T-helper 1 cell (primary cell): ENCODE measurements around the gene CCNB2.
A peak's percentile ranks its signal among the peaks of the same experiment; 100 is the strongest.
"Not testable (repeated sequence)": the region's sequence is repeated elsewhere in the genome, so short reads cannot be mapped to it uniquely, and the experiment has no call there.

Source experiments
- DNase-seq, 5 donors: peaks; one replicate each; pipeline ENCODE4 v3.0.0-alpha.2; 2012 to 2020
- total RNA-seq, 4 donors: gene quantifications; one replicate each; lab custom pipeline; 2026; lab: John Stamatoyannopoulos, UW

CCNB2 gene
- 0.12 to 1.5 (median 0.50) reads per million in 4 donors for total RNA-seq

DNA sequence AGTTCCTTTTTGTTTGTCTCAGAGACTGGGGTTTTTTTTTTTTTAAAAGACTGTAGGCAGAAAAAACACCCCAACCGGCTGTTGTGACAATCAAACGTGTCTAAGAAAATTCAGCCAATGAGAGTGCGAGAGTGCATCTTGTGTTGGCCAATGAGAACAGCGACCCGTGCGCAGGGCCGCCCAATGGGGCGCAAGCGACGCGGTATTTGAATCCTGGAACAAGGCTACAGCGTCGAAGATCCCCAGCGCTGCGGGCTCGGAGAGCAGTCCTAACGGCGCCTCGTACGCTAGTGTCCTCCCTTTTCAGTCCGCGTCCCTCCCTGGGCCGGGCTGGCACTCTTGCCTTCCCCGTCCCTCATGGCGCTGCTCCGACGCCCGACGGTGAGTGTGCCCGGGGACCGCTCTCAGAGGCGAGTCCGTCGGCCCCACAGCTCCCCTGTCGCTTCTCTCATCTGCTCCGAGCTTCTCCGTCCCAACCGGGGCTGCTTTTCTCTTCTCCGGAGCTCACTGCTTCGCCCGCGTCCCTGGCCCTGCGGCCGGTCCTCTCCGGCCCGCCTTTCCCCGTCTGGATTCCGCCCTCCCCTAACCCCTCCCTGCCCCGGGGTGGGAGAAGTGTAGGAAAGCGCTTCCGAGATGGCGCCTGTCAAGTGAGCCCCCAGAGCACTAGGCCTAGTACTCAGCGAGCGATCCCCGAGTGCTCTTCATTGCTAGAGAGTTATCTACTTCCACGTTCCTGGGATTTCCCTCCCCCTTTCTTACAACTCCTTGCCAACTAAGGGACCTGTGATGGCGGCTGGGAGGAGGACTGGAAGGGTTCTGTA is at the start of gene CCNB2:
Gene CCNB2 (plus strand): TSS at position 235 of the 821 bp plus-strand sequence. CDS start 123 bp downstream, at position 358.
- DNase-seq = peak; percentile 64 to 94 (median 76)

DNA sequence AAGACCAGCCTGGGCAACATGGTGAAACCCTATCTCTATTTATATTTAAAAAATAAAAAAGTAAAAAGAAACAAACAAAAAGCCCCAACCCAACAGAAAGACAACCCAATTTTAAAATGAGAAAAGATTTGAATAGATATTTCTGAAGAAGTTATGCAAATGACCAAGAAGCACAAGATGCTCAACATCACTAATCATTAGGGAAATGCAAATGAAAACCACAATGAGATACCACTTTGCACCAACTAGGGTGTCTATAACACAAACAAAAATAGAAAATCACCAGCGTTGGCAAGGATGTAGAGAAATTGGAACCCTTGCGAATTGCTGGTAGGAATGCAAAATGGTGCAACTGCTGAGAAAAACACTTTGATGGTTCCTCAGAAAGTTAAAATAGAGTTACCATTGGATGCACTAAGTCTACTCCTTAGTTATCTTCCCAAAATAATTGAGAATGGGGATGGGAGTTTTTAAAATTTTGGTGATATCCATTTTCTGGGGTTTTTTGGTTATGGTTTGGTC is 45.8 kb upstream of the CCNB2 start:
- no peak for DNase-seq

DNA sequence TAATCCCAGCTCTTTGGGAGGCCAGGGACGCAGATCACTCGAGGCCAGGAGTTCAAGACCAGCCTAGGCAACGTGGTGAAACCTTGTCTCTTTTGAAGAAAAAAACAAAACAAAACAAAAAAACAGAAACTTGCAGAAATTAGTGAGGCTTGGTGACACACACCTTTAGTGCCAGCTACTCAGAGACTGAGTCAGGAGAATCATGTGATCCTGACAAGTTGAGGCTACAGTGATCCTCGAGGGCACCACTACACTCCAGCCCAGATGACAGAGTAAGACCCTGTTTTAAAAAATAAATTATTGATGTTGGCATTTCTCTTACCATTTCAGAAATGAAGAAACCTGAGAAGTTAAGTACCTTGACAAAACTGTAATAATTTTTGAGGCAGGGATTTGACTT is 44.6 kb upstream of the CCNB2 start:
- no peak for DNase-seq

DNA sequence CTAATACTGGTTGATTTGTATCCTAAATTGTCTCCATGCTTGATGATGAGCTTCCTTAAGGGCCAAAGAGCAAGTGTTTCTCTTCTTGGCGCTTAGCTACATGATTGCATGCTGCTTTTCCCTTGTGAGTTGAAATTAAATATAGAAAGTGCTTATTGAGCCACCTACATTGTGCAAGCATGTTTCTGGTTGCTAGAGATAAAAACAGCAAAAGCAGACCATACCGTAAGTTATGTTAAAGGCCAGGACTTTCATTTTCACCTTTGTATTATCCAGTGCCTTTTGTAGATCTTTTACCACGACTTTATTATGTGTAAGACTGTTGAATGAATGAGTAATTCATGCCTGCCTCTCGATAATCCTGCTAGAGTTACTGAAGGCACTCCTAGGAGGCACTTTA is 41.9 kb upstream of the CCNB2 start:
- DNase-seq = no peak

DNA sequence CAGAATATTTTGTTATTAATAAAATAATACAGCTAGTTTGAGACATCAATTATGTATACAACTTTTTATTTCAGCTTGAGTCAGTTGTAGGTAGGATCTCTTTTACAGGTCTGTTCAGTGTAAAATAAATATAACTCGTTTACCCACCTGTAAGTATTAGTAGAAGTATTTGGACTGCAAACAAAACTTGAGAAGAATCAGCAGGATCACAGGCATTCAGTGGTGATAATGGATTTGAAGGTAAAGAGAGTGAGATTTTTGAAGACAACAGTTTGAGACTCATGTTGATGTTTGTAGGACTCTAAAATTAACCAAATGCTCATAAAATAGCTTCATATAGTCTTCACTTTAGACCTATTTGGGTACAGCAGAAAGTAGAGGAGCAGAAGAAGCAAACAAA is 35.5 kb upstream of the CCNB2 start:
- DNase-seq = no peak

DNA sequence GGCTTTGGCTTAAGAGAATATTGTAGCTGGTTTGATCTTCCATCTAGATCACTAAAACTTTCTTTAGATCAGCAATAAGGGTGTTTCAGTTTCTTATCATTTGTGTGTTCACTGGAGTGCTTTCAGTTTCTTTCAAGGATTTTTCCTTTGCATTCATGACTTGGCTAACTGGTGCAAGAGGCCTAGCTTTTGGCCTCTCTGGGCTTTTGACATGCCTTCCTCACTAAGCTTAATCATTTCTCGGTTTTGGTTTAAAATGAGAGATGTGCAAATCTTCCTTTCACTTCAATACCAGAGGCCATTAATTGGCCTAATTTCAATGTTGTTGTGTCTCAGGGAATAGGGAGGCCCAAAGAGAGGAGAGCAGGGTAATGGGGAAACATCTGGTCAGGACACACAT is 30.3 kb upstream of the CCNB2 start:
- DNase-seq = peak in 1 of 5 donors; percentile 39

DNA sequence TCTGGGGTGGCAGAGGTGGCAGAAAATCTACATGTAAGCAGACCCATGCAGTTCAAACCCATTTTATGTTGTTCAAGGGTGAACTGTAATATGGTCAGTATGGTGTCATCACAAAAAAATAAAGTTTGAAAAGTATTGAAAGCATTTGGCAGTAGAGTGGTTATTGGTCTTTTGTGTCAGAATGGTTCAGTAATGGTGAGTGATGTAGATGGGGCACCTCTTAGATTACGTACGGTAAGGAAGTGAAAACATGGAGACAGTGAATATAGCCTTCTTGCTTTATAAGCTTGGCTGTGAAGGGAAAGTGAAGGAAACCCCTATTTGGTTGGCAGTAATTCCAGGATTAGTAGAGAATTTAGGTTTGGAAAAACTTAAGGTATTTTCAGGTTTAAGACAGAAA is 17.2 kb upstream of the CCNB2 start:
- no peak for DNase-seq

DNA sequence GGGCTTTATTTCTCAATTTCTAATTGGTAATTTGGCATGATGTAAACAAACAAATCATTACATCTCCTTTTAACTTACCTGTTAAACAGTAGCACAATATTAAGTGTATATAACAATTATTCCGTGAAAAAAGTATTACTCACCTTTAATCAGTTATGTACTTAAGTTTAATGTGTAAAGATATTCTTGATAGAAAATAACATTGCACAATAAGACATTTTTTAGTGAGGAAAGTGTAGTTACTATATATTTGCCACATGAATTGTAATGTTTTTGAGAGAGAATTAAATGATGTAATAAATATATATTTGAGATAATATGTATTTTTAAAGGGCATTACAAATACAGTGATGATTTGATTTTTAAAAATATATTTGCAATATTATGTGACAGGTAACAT is 10.9 kb upstream of the CCNB2 start:
- no peak for DNase-seq

DNA sequence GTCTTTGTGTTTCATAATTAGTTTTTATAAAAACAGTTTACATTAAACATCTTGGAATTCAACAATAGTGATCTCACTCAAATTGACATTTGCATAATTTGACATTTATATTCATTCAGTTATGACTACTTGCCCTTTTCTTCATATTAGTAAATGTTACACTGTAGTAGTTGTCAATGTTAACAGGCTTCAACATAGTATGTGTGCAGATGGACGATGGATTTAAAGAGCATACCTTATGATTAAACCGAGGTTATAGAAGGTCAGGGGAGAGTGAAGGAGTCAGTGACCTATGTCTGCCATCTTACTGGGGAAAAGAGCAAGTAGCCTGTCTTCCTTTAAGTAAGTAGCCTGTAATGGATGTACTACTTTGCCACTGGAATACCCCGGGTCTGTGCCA is 8.5 kb upstream of the CCNB2 start:
- no peak for DNase-seq

DNA sequence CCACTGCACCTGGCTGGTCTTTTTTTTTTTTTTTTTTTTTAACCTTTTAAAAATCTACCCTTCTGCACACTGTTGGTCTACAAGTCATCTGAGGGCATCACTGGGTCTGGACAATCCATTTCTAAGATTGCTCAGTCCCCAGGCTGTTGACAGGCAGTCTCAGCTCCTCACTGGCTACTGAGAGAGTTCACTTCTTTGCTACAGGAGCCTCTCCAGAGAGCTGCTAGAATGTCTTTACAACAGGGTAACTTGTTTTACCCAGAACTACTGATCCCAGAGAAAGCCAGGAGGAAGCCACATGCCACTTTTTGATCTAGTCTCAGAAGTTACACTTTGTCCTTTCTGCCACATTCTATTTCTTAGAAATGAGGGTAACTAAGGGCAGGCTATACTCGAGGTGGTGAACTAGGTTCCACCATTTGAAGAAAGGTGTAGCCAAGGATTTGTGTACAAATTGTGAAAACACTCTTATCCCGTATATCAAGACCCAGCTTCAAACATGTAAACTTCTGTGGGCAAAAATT is 5.7 kb upstream of the CCNB2 start:
- DNase-seq = no peak

DNA sequence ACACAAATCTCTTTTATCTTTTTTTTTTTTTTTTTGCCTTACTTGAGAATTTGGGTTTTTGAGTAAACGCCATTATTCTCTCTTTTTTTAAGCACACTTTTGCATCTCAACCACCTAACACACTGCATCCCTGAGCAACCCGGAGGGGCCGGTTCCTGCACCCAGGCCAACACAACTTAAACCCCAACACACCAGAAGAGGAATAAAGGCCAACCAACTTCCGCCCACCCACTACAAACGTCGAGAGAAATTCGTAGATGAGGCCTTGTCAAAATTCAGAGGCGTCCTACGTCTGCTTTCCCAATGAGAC is 389 bp upstream of the CCNB2 start:
- no peak for DNase-seq

DNA sequence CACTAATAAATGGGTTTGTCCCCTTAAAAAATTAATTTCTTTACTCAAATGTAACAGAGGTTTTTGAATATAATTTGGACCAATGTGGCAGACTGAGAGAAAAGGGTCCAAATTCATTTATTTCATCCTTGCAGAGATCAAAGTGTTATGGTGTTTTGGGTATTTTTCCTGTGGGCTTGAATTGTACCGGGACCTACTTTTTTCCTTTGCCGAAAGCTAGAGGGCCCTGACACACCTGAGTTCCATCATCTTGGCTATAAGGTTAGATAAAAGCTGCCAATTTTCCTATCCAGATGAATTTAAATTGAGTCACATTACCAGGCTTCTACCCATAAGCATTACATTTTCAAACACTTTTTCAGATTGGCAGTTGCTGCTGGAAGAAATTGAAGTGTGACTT is 908 bp downstream of the CCNB2 start:
- DNase-seq = no peak

DNA sequence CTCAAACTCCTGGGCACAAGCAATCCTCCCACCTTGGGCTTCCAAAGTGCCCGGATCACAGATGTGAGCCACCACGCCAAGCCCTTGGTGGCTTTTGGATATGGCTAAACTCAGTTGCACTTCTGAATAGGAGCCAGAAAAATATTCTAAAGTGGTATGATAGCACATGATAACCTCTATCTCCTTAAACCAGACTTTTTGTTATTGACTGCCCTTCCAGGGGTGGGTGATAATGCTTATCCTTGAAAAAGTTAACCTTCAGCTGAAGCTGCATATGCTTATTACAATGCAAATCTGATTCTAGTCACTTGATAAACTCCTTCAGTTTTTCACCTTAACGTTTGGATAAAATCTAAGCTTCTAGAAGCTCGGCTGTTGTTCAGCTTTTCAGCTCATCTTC is 6.3 kb downstream of the CCNB2 start:
- DNase-seq = no peak

DNA sequence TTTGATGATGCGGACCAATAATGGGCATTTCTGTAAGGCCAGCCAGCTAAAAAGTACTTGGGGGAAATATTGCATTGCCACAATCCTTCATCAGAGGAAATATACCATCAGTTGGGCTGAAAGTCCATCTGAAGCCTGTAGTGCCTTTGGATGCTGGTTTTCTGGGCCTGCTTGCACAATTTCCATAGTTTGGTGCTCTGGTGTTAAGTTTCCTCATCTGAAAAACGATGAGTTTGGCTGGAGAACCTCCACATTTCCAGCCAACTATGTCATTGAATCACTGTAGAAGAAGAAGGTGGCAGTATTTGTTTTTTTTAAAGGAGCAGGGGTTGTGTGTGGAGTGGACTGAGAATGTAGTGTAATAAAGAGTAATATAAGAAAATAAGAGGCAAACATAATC is 10.1 kb downstream of the CCNB2 start:
- DNase-seq = no peak

DNA sequence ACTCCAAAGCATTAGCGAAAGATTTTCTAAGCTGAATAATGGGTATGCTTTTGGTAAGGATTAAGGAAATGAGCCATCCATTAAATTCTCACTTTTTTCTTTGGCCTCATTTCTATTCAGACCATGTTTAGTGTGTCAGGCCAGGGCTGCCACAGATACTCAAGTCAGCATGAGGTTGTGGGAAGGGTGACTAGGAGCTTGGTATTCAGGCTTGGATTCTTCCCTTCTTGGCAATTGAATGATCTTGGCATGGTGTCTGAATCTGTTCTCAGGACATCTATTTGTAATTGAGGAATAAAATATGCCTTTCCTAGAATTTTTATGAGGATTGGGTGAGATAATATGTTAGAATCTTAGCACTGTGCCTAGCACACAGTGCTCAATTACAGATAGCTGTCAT is 11.2 kb downstream of the CCNB2 start:
- no peak for DNase-seq

DNA sequence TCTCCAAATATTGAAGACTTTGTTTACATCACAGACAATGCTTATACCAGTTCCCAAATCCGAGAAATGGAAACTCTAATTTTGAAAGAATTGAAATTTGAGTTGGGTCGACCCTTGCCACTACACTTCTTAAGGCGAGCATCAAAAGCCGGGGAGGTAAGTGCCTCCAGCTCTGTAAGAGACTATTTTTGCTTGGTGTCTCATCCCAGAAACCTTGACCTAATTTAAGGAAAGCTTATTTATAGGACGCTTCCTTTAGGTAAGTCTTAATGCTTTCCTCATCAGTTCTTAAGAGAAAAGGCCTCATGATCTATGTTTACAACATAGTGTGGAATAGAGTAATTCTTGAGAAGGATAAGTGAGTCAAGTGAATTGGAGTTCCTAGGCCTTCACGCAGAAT is 11.8 kb downstream of the CCNB2 start:
- no peak for DNase-seq

DNA sequence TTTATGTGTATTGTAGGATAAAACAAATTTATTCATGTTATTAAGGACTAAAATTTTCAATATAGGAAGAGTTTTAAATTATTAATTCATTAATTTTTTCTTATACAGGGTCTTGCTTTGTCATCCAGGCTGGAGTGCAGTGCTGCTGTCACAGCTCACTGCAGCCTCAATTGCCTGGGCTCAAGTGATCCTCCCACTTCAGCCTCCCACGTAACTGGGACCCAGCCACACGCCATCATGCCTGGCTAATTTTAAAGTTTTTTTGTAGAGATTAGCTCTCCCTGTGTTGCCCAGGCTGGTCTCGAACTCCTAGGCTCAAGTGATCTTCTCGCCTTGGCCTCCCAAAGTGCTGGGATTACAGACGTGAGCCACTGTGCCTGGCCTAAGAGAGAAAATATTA is 14.7 kb downstream of the CCNB2 start:
- DNase-seq = no peak

DNA sequence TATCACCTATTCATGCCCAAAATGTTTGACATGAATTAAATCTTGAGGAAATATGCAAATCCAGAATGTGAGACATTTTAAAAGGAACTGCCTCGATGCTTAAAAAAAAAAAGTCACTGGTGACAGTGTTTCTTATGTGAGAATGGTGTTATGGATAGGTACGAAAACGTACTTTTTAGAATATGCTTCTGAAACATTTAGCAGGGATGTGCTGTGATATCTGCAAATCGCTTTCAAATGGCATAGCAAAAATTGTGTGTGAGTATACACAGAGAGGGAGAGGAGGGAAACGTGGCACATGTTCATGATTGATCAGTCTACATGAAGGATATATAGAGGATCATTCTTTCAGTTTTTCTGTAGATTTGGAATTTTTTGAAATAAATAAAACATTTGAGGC is 16.0 kb downstream of the CCNB2 start:
- no peak for DNase-seq

DNA sequence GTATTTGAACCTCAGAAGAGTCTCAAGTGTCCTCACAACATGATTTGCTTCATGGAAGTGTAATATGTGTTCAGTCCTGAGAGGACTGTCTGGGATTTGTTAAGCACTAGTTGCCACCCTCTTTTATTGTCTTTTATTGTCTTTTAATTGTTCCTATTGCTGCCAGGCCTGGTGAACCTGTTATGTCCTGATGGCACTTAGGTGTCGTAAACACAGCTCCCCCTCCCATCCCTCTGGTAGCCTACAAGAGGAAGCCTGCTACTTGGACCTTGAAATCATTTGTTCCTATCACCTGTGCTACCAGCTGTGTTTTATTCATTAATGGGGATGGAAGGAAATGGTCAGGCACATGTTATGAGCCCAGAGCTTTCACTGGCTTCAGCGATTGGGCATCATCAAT is 19.3 kb downstream of the CCNB2 start:
- DNase-seq = no peak

DNA sequence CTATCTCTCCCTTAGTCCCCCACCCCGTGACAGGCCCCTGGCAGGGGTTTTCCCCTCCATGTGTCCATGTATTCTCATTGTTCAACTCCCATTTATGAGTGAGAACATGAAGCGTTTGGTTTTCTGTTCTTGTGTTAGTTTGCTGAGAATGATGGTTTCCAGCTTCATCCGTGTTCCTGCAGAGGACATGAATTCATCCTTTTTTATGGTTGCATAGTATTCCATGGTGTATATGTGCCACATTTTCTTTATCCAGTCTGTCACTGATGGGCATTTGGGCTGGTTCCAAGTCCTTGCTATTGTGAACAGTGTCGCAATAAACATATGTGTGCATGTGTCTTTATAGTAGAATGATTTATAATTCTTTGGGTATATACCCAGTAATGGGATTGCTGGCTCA is 20.7 kb downstream of the CCNB2 start:
- DNase-seq = not testable (repeated sequence)

DNA sequence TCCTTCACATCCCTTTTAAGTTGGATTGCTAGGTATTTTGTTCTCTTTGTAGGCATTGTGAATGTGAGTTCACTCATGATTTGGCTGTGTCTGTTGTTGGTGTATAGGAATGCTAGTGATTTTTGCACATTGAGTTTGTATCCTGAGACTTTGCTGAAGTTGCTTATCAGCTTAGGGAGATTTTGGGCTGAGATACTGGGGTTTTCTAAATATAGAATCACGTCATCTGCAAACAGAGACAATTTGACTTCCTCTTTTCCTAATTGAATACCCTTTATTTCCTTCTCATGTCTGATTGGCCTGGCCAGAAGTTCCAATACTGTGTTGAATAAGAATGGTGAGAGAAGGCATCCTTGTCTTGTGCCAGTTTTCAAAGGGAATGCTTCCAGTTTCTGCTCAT is 22.3 kb downstream of the CCNB2 start:
- DNase-seq = not testable (repeated sequence)

DNA sequence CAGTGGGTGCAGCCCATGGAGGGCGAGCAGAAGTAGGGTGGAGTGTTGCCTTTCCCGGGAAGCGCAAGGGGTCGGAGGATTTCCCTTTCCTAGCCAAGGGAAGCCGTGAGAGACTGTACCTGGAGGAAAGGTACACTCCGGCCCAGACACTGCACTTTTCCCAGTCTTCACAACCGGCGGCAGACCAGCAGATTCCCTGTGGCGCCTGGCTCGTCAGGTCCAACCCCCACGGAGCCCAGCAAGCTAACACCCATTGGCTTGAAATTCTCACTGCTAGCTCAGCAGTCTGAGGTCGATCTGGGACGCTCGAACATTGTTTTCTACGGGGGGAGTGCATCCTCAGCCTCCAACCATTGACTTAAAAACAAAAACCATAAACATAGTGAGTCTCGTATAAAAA is 26.5 kb downstream of the CCNB2 start:
- no peak for DNase-seq

DNA sequence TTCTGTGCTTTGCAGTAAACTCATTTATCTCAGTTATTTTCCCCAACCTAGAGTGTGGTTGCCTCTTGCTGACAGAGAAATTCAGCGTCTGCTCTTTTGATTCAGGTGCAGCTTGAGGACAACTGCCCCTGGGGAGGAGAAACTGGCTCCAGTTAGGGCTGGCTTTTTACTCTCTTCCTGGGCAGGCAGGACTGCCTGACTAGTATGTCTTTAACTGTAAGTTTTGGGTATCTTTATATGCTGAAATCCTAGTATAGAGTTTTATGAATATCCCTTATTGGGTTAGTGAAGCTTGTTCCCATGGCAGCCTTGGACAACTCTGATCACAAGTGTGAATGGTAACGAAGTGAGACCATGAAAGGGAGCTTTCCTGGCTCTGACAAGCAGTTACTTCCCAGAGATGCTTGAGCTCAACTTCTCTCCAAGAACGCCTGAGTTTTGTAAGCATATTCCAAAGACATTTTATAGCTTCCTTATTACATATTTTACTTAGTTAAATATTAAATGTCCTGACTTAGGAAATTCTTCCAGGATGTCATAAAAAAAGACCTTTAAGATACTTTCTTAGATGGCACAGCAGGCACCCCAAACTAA is 27.1 kb downstream of the CCNB2 start:
- DNase-seq = no peak

DNA sequence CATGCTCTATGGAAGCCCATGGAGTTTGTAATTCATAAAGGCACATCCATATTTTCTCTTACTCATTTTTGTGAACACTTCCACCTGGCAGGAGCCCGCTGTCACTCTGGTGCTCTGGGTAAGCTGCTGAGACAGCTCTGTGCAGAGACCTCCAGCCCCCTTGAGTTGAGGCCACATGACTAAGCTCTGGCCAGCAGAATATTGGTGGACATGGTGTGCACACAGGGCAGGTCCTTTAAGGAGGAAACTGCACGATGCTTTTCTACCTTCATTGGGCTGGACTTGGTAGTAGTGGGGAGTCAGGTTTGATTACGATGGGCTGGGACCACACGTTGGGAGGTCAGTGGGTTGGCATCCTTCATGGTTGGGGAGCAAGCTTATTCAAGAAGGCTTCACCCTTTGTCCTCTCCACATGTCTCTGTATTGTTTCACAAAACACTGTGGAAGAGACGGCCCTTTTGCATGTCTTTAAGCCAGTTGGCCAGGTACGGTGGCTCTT is 29.0 kb downstream of the CCNB2 start:
- DNase-seq = no peak
